Measurements from ENCODE around the gene GRAMD2B. TPM values are rescaled to one million over a fixed set of nuclear protein-coding genes. Genes with fewer than 3 reads are reported as not detected.

GRAMD2B gene
- total and polyA plus RNA-seq, 2 of the 13 experiments (the other 11 are each of a cell fraction or from before 2014, with no cell fraction given), result 8.1 to 10.6 TPM

GRCh38 chr5:126513302-126513701 is 90.1 kb downstream of the GRAMD2B start:
- intact Hi-C loops (cut with micrococcal nuclease; ENCODE audit: unreplicated experiment) (no loop called here), in situ Hi-C loops (cut with HindIII; ENCODE audit: extremely low pct_ligation_motif_present, low pct_unique_long_range_greater_than_20kb) (no loop called here)
- ChIA-PET CTCF (ENCODE audit: low intra/inter-chr PET ratio, low total read pairs) (no interaction called here), POLR2A (no interaction called here)
- H3K9me3 ChIP-seq (ENCODE audit: low read length), result no peaks in the 10 kb centered on the region
- no peaks in the 10 kb centered on the region for H3K79me2 ChIP-seq (ENCODE audit: insufficient read depth, low read length)
- H2AFZ ChIP-seq (ENCODE audit: low read length), result no peak overlapping the region
- H3K27me3 ChIP-seq (ENCODE audit: control insufficient read depth in 1 of 2, insufficient read depth in 2 of 2, low read length in 2 of 2), result no peaks in the 10 kb centered on the region
- no peak for TF ChIP-seq ZNF768 (CRISPR knock-in tag; IDR thresholded peaks at IDR 0.05)
- TF ChIP-seq, protein P1, sequence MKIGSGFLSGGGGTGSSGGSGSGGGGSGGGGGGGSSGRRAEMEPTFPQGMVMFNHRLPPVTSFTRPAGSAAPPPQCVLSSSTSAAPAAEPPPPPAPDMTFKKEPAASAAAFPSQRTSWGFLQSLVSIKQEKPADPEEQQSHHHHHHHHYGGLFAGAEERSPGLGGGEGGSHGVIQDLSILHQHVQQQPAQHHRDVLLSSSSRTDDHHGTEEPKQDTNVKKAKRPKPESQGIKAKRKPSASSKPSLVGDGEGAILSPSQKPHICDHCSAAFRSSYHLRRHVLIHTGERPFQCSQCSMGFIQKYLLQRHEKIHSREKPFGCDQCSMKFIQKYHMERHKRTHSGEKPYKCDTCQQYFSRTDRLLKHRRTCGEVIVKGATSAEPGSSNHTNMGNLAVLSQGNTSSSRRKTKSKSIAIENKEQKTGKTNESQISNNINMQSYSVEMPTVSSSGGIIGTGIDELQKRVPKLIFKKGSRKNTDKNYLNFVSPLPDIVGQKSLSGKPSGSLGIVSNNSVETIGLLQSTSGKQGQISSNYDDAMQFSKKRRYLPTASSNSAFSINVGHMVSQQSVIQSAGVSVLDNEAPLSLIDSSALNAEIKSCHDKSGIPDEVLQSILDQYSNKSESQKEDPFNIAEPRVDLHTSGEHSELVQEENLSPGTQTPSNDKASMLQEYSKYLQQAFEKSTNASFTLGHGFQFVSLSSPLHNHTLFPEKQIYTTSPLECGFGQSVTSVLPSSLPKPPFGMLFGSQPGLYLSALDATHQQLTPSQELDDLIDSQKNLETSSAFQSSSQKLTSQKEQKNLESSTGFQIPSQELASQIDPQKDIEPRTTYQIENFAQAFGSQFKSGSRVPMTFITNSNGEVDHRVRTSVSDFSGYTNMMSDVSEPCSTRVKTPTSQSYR (CRISPR knock-in tag; IDR thresholded peaks at IDR 0.05; ENCODE audit: borderline replicate concordance), result 0 out of 2 replicates have a peak, but pooled peaks have one; percentile 9
- ATAC-seq, result no peak
- no peak for FAIRE-seq
- H4K20me1 ChIP-seq (ENCODE audit: insufficient read depth, low read length), result no peaks in the 10 kb centered on the region
- BruUV-seq (replicated peaks), result no TSS peak
- no peak overlapping the region for H3K27ac ChIP-seq (ENCODE audit: extremely low read length, insufficient read depth, low read length)
- WGBS (ENCODE audit: low lambda C conversion rate), result 37% methylated on average over 2 of the region's 2 CpGs
- no peak for DNase-seq (ENCODE audit: low spot score)
- H3K36me3 ChIP-seq (replicated peaks in 1 of 2; ENCODE audit: control insufficient read depth in 1 of 2, insufficient read depth in 2 of 2, low read length in 2 of 2), result no peaks in the 10 kb centered on the region
- H3K4me1 ChIP-seq (ENCODE audit: insufficient read depth, low read length), result peaks cover 9% of the 10 kb centered on the region; the same call in 1 of the 2 replicates
- H3K4me2 ChIP-seq (ENCODE audit: low read depth, low read length), result no peak overlapping the region; the same call in 1 of the 2 replicates
- no peak overlapping the region for H3K4me3 ChIP-seq (replicated peaks in 1 of 3; ENCODE audit: insufficient read depth in 1 of 3, low read depth in 2 of 3, low read length in 3 of 3)
- no peak overlapping the region for H3K9ac ChIP-seq (ENCODE audit: insufficient read depth, low read depth, low read length)

GRCh38 chr5:126513703-126514102 is 90.5 kb downstream of the GRAMD2B start:
- DNase-seq (ENCODE audit: low spot score) (no peak), FAIRE-seq (no peak), ATAC-seq (no peak)
- intact Hi-C loops (cut with micrococcal nuclease; ENCODE audit: unreplicated experiment) (no loop called here), in situ Hi-C loops (cut with HindIII; ENCODE audit: extremely low pct_ligation_motif_present, low pct_unique_long_range_greater_than_20kb) (no loop called here)
- H3K4me1 ChIP-seq (ENCODE audit: insufficient read depth, low read length), result peaks cover 9% of the 10 kb centered on the region; the same call in 1 of the 2 replicates
- H3K4me2 ChIP-seq (ENCODE audit: low read depth, low read length), result no peak overlapping the region; the same call in 1 of the 2 replicates
- no peak overlapping the region for H2AFZ ChIP-seq (ENCODE audit: low read length)
- H3K27me3 ChIP-seq (ENCODE audit: control insufficient read depth in 1 of 2, insufficient read depth in 2 of 2, low read length in 2 of 2), result no peaks in the 10 kb centered on the region
- no peaks in the 10 kb centered on the region for H3K9me3 ChIP-seq (ENCODE audit: low read length)
- no peaks in the 10 kb centered on the region for H3K36me3 ChIP-seq (replicated peaks in 1 of 2; ENCODE audit: control insufficient read depth in 1 of 2, insufficient read depth in 2 of 2, low read length in 2 of 2)
- no peak overlapping the region for H3K27ac ChIP-seq (ENCODE audit: extremely low read length, insufficient read depth, low read length)
- H3K9ac ChIP-seq (ENCODE audit: insufficient read depth, low read depth, low read length), result no peak overlapping the region
- BruUV-seq (replicated peaks), result no TSS peak
- ChIA-PET CTCF (ENCODE audit: low intra/inter-chr PET ratio, low total read pairs) (no interaction called here), POLR2A (no interaction called here)
- WGBS (ENCODE audit: low lambda C conversion rate), result 25% methylated on average over 4 of the region's 4 CpGs
- no peak overlapping the region for H3K4me3 ChIP-seq (replicated peaks in 1 of 3; ENCODE audit: insufficient read depth in 1 of 3, low read depth in 2 of 3, low read length in 3 of 3)
- H4K20me1 ChIP-seq (ENCODE audit: insufficient read depth, low read length), result no peaks in the 10 kb centered on the region
- no peaks in the 10 kb centered on the region for H3K79me2 ChIP-seq (ENCODE audit: insufficient read depth, low read length)
- TF ChIP-seq NR3C1 (CRISPR knock-in tag; IDR thresholded peaks at IDR 0.05), result no peak
- TF ChIP-seq, protein P2, sequence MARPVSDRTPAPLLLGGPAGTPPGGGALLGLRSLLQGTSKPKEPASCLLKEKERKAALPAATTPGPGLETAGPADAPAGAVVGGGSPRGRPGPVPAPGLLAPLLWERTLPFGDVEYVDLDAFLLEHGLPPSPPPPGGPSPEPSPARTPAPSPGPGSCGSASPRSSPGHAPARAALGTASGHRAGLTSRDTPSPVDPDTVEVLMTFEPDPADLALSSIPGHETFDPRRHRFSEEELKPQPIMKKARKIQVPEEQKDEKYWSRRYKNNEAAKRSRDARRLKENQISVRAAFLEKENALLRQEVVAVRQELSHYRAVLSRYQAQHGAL (CRISPR knock-in tag; IDR thresholded peaks at IDR 0.05; ENCODE audit: not compliant biosample characterization), result no peak
- TF ChIP-seq SCMH1 (CRISPR knock-in tag; IDR thresholded peaks at IDR 0.05; ENCODE audit: borderline replicate concordance), result no peak
- no peak for TF ChIP-seq ZNF616 (CRISPR knock-in tag; IDR thresholded peaks at IDR 0.05; ENCODE audit: low read depth)
- no peak for TF ChIP-seq NONO (IDR thresholded peaks at IDR 0.05)
- TF ChIP-seq NONO (CRISPR knock-in tag; conservative IDR thresholded peaks at IDR 0.05), result no peak
- TF ChIP-seq TCF7L2 (IDR thresholded peaks at IDR 0.05; ENCODE audit: low read depth, low read length), result no peak
- no peak for TF ChIP-seq ZNF3 (CRISPR knock-in tag; IDR thresholded peaks at IDR 0.05)
- no peak for TF ChIP-seq ZNF33B (CRISPR knock-in tag; IDR thresholded peaks at IDR 0.05)
- TF ChIP-seq POGK (CRISPR knock-in tag; conservative IDR thresholded peaks at IDR 0.05), result no peak
- TF ChIP-seq FOXA3 (CRISPR knock-in tag; IDR thresholded peaks at IDR 0.05), result no peak

Data from HepG2 (cell line).